BLaER1 treated with 17β-estradiol and CSF1 and Interleukin-3, amounts not matched to agents 10 nM and 100 nM (cell line): Measurements from ENCODE around the gene PSIP1.
"Not testable (repeated sequence)": the region's sequence is repeated elsewhere in the genome, so short reads cannot be mapped to it uniquely, and the experiment has no call there.

Experiments used
- H3K27ac ChIP-seq, 11 experiments: shearing (Covaris generic); formaldehyde crosslinking; 2 replicates each; pipeline ENCODE4 v1.8.1; 2022
- H3K27me3 ChIP-seq, 11 experiments: shearing (Covaris generic); formaldehyde crosslinking; 2 replicates each; pipeline ENCODE4 v1.8.1; 2022
- H3K36me3 ChIP-seq, 11 experiments: shearing (Covaris generic); formaldehyde crosslinking; 2 replicates each; pipeline ENCODE4 v1.8.1; 2022
- H3K4me1 ChIP-seq, 10 experiments: shearing (Covaris generic); formaldehyde crosslinking; 2 replicates each; pipeline ENCODE4 v1.8.1; 2022
- H3K4me2 ChIP-seq, 11 experiments: shearing (Covaris generic); formaldehyde crosslinking; 2 replicates each; pipeline ENCODE4 v1.8.1; 2022
- H3K4me3 ChIP-seq, 10 experiments: shearing (Covaris generic); formaldehyde crosslinking; 2 replicates each; pipeline ENCODE4 v1.8.1; 2022
- H3K9ac ChIP-seq, 11 experiments: shearing (Covaris generic); formaldehyde crosslinking; 2 replicates each; pipeline ENCODE4 v1.8.1; 2022
- H3K9me3 ChIP-seq, 11 experiments: shearing (Covaris generic); formaldehyde crosslinking; replicated peaks in 1 of 11; 2 replicates each; pipeline ENCODE4 v1.8.1; 2022
- H4K20me1 ChIP-seq, 11 experiments: shearing (Covaris generic); formaldehyde crosslinking; 2 replicates each; pipeline ENCODE4 v1.8.1; 2022
- Cebpa-rat ChIP-seq, 11 experiments: shearing (Covaris generic); IDR thresholded peaks; 2 replicates each; pipeline ENCODE4 v1.8.1; 2022

The PSIP1 gene

GRCh38 chr9:15529566-15530324 lies 19.0 kb upstream of the PSIP1 start:
- Histone ChIP-seq H3K4me2 (no peak overlapping the region), H3K4me3 (no peak overlapping the region), H3K9me3 (peaks cover 0 to 14% (median 5%) of the 10 kb centered on the region in 11 experiments; a peak in 8 of 22 replicates), H3K4me1 (peaks cover 0 to 6% (median 0%) of the 10 kb centered on the region in 10 experiments; a peak in 1 of 20 replicates), H4K20me1 (no peaks in the 10 kb centered on the region), H3K27ac (no peak overlapping the region), H3K9ac (no peak overlapping the region), H3K36me3 (no peaks in the 10 kb centered on the region), H3K27me3 (no peaks in the 10 kb centered on the region)
- no peak for TF ChIP-seq Cebpa-rat (IDR thresholded peaks at IDR 0.05)

- not testable (repeated sequence) for H3K9me3 ChIP-seq, H3K27ac ChIP-seq
These were observed 16.3 kb upstream of the PSIP1 start for GRCh38 chr9:15527035-15527434.

GRCh38 chr9:15525958-15526357 lies 15.2 kb upstream of the PSIP1 start:
- H3K27ac ChIP-seq, result no peak overlapping the region
- no peaks in the 10 kb centered on the region for H4K20me1 ChIP-seq
- no peaks in the 10 kb centered on the region for H3K4me1 ChIP-seq
- no peaks in the 10 kb centered on the region for H3K27me3 ChIP-seq
- H3K4me3 ChIP-seq, result no peak overlapping the region
- H3K4me2 ChIP-seq, result no peak overlapping the region
- TF ChIP-seq Cebpa-rat (IDR thresholded peaks at IDR 0.05), result no peak
- no peak overlapping the region for H3K9ac ChIP-seq
- H3K9me3 ChIP-seq, result peaks cover 0 to 7% (median 3%) of the 10 kb centered on the region in 11 experiments; a peak in 4 of 22 replicates
- H3K36me3 ChIP-seq, result no peaks in the 10 kb centered on the region

More at GRCh38 chr9:15527035-15527434, 16.3 kb upstream of the PSIP1 start:
- not testable (repeated sequence) for H3K27me3 ChIP-seq, H3K9ac ChIP-seq, H4K20me1 ChIP-seq, H3K4me2 ChIP-seq, H3K4me3 ChIP-seq, H3K36me3 ChIP-seq, H3K4me1 ChIP-seq

DNA sequence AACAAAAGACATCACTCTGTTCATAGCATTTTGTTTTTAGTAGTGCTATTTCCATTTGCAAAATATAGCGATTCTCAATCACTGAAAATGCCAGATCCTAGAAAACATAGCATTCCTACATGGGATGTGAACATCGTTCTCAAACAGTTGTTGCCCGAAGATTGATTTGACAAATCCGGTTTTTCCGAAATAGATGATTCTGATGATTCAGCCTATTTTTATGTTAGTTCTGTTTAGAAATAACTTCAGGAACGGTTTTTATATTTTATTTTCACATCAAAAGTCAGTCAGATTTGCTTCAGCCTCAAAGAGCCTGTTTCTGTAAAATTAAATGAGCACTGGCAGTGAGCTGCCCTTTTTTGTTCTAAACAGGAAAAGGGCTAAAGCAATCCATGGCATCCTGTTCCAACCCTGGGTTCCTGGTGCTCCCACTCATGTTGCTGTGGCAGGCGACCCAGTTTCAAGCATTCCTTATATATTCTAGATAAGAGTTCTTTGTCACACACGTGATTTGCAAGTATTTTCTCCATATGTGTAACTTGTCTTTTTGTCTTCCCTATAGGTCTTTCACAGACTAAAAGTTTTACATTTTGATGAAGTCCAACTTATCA lies 14.2 kb upstream of the PSIP1 start:
- H3K4me3 ChIP-seq, result no peak overlapping the region
- no peak overlapping the region for H3K9ac ChIP-seq
- no peak for TF ChIP-seq Cebpa-rat (IDR thresholded peaks at IDR 0.05)
- no peaks in the 10 kb centered on the region for H3K27me3 ChIP-seq
- H3K27ac ChIP-seq, result no peak overlapping the region
- H3K4me1 ChIP-seq, result no peaks in the 10 kb centered on the region
- H3K4me2 ChIP-seq, result no peak overlapping the region
- H4K20me1 ChIP-seq, result no peaks in the 10 kb centered on the region
- peaks cover 0 to 7% (median 3%) of the 10 kb centered on the region in 11 experiments; a peak in 4 of 22 replicates for H3K9me3 ChIP-seq
- H3K36me3 ChIP-seq, result no peaks in the 10 kb centered on the region

DNA sequence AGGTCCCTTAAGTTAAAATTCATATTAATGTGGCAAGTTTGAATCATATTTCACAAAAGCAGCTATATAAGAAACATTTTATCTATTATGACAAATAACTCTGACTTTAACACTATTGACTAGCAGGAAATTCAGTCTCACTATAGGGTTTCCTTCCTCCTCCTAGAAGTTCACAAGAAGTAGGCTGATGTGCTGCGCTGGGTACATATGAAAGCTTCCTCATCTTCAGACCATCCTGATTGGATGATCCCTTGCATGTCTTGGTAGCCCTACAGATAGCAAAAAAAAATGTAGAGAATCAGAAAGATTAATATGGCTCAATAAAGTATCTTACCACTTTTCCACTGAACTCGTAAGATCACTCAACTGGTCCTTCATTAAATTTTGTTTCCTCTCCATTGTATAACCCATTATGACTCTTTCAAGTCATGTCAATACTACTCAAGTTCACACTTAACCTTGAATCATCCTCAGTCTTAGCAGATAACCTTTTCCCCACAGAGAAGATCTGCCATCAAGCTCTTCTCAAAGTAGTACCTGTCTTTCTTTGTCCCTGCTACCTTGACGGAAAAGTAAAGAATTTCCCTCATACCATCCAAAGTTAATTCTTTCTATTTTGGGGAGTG lies 11.5 kb upstream of the PSIP1 start:
- TF ChIP-seq Cebpa-rat (IDR thresholded peaks at IDR 0.05), result no peak

DNA sequence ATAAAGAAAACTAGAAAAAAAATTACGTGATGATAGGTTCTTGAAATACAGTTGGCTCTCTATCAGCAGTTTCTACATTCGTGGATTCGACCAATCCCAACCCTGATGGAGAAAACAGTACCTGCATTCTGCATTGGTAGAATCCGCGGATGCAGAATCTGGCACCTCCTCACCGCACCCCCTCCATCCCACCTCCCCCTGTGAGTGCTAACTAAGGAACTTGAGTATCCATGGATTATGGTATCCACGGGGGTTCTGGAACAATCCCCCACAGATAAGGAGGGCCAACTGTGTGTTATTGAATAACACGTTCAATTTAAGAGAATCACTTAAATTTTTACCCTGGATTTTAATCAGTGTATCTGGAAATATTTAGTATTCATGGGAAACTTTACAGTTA lies 10.5 kb upstream of the PSIP1 start:
- Histone ChIP-seq H3K4me1 (no peaks in the 10 kb centered on the region), H4K20me1 (no peaks in the 10 kb centered on the region), H3K9me3 (no peaks in the 10 kb centered on the region), H3K9ac (no peak overlapping the region), H3K36me3 (no peaks in the 10 kb centered on the region), H3K4me3 (no peak overlapping the region), H3K27ac (no peak overlapping the region), H3K27me3 (no peaks in the 10 kb centered on the region), H3K4me2 (no peak overlapping the region)
- no peak for TF ChIP-seq Cebpa-rat (IDR thresholded peaks at IDR 0.05)

More for the DNA sequence above, 11.5 kb upstream of the PSIP1 start:
- H3K9ac ChIP-seq, result no peak overlapping the region
- H3K36me3 ChIP-seq, result no peaks in the 10 kb centered on the region
- no peak overlapping the region for H3K27ac ChIP-seq
- no peaks in the 10 kb centered on the region for H4K20me1 ChIP-seq
- no peak overlapping the region for H3K4me3 ChIP-seq
- peaks cover 0 to under 1% (median 0%) of the 10 kb centered on the region in 11 experiments; a peak in 1 of 22 replicates for H3K9me3 ChIP-seq
- H3K4me2 ChIP-seq, result no peak overlapping the region
- H3K27me3 ChIP-seq, result no peaks in the 10 kb centered on the region
- H3K4me1 ChIP-seq, result no peaks in the 10 kb centered on the region

DNA sequence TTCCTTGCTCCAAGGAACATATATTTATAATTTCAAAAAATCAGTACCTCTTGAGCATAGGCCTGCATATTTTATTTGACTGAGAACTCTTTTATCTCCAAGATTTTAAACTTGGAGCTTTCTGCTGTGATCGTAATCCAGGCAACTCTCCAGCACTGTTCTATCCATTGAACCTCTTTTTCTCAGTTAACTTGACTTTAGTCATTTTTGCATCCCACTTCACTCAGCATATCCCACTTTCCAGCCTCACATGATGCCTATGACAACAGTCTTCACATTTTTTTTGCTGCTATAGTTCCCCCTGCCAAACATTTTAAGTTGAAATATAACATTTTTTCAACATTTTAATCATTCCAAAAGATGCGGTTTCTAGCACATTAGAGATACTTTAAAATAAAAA lies 9.1 kb upstream of the PSIP1 start:
- H3K9ac ChIP-seq, result no peak overlapping the region
- H4K20me1 ChIP-seq, result no peaks in the 10 kb centered on the region
- TF ChIP-seq Cebpa-rat (IDR thresholded peaks at IDR 0.05), result no peak
- no peaks in the 10 kb centered on the region for H3K4me1 ChIP-seq
- no peaks in the 10 kb centered on the region for H3K36me3 ChIP-seq
- no peak overlapping the region for H3K4me3 ChIP-seq
- no peak overlapping the region for H3K4me2 ChIP-seq
- H3K27ac ChIP-seq, result no peak overlapping the region
- no peaks in the 10 kb centered on the region for H3K27me3 ChIP-seq
- no peaks in the 10 kb centered on the region for H3K9me3 ChIP-seq

GRCh38 chr9:15513335-15513734 lies 2.6 kb upstream of the PSIP1 start:
- H3K4me3 ChIP-seq, result no peak overlapping the region
- H3K4me2 ChIP-seq, result peak overlapping the region in 10 of 11 experiments; percentile 8 to 58 (median 44); a peak in 16 of 22 replicates
- peaks cover 0 to 18% (median 14%) of the 10 kb centered on the region in 11 experiments; a peak in 12 of 22 replicates for H4K20me1 ChIP-seq
- H3K36me3 ChIP-seq, result peaks cover 0 to 9% (median 1%) of the 10 kb centered on the region in 11 experiments; a peak in 5 of 22 replicates
- H3K27ac ChIP-seq, result no peak overlapping the region
- H3K9me3 ChIP-seq, result no peaks in the 10 kb centered on the region
- no peak for TF ChIP-seq Cebpa-rat (IDR thresholded peaks at IDR 0.05)
- H3K4me1 ChIP-seq, result peaks cover 22 to 42% (median 38%) of the 10 kb centered on the region in 10 experiments
- no peaks in the 10 kb centered on the region for H3K27me3 ChIP-seq
- H3K9ac ChIP-seq, result peak overlapping the region in 1 of 11 experiments; percentile 4; a peak in 1 of 22 replicates

DNA sequence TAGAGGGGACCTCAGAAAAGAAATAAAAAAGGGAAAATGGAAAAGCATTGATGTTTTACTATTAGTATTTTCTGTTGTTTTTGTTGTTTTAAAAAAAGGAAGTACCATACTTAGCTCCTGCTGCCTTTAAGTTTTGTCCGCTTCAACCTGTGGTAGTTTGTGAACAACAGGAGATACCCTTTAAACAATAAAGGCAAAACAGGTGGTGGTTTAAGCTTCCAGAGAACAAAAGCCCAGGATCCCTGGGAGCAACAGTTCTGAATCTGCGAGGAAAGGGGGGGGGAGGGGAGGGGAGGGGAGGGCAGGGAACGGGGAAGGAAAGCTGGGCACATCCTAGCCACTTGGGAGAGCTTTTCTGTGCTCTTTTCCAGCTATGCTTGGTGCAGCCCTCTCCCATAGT lies 2.1 kb upstream of the PSIP1 start:
- Histone ChIP-seq H3K4me1 (peaks cover 22 to 44% (median 39%) of the 10 kb centered on the region in 10 experiments), H3K9me3 (no peaks in the 10 kb centered on the region), H3K4me2 (peak overlapping the region; percentile 8 to 93 (median 80); a peak in 20 of 22 replicates), H3K27ac (no peak overlapping the region), H4K20me1 (peaks cover 0 to 22% (median 18%) of the 10 kb centered on the region in 11 experiments; a peak in 12 of 22 replicates), H3K36me3 (peaks cover 0 to 13% (median 4%) of the 10 kb centered on the region in 11 experiments; a peak in 9 of 22 replicates), H3K4me3 (no peak overlapping the region), H3K9ac (peak overlapping the region in 1 of 11 experiments; percentile 4; a peak in 1 of 22 replicates), H3K27me3 (no peaks in the 10 kb centered on the region)
- no peak for TF ChIP-seq Cebpa-rat (IDR thresholded peaks at IDR 0.05)
